Caki2 (cell line): ENCODE data around the gene SEL1L. TPM values are rescaled to one million over a fixed set of nuclear protein-coding genes. Genes with fewer than 3 reads are reported as not detected.

ENCODE experiments used
- DNase-seq: peaks from one replicate; pipeline ENCODE4 v3.0.0-alpha.2; 2015; ENCODE audit warnings: low read depth
- in situ Hi-C: cut with HindIII; loops from 2 replicates; pipeline ENCODE4 v1.10.0; 2016; ENCODE audit warnings: low sequenced_read_pairs, low pct_unique_long_range_greater_than_20kb, mixed read lengths
- total RNA-seq: library from RNA; depleted of rRNA; stranded (reverse); fragments of >200 nt; shearing (Covaris generic); gene quantifications from 2 replicates; pipeline ENCODE4 v1.2.3, GENCODE V29; 2014; ENCODE audit warnings: low replicate concordance

The SEL1L gene
- total RNA-seq, 1 experiment from 2014 or later, result 26.1 TPM

DNA sequence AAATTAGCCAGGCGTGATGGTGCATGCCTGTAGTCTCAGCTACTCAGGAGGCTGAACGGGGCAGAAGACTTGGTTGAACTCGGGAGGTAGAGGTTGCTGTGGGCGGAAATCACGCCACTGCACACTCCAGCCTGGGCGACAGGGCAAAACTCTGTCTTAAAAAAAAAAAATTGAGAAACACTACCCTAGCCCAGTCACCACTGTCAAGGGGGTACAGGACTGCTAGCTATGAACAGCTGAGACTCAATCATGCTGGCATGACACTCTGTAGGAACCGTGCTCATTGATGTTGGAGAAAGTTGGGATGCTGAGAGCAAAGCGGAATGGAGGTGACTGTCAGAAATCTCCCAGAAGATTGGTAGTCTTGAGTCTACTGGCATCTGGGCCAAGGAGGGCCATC, 75.3 kb downstream of the SEL1L start:
- DNase-seq, result no peak
- in situ Hi-C loops, result no loop called here

DNA sequence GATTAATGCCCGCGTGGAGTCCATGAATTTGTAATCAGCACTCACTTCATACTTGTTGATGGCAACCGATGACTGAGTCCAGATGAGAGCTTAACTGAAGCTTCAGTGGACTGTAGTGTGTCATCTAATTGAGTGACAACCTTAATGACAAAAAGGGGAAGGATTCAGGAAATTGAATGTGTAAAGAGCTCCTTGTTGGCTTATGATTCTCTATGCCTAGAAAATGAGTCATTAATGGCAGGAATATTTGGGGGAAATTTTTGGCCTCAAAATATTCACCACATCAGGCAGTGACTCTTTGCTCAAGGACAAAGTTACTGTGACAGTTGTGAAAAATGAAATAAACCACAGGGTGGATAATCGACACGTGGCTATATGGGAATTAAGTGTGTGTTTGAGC, 78.3 kb downstream of the SEL1L start:
- DNase-seq, result no peak
- in situ Hi-C loops, result no loop called here

DNA sequence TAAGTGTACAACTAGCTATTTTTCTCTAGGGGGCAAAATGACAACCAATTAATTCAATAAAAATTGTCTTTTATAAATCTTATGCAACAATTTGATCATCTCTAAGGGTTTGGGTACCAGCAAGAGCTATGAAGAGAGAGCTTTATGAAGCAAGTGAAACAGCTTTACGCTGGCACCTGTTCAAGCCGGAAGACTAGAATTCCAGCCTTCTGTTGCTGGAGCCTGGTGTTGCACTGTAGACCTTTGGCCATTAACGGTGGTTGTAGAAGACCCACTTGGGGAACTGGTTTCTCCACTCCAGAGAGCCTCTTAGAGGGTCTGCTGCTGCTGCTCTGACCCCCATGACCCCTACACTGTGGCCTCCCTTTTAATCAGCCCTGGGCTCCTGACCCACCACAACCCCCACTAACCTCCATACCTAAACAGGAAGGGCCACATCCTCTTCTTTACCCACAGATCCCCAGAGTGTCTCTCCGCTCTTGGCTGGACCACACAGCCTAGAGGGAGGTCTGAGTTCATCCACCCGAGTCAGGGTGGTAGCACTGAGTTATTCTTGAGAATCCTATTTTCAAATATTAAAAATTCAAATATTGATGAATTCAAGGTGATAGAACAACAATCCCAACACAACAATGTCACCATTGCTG, 79.0 kb downstream of the SEL1L start:
- DNase-seq, result no peak
- in situ Hi-C loops, result no loop called here

DNA sequence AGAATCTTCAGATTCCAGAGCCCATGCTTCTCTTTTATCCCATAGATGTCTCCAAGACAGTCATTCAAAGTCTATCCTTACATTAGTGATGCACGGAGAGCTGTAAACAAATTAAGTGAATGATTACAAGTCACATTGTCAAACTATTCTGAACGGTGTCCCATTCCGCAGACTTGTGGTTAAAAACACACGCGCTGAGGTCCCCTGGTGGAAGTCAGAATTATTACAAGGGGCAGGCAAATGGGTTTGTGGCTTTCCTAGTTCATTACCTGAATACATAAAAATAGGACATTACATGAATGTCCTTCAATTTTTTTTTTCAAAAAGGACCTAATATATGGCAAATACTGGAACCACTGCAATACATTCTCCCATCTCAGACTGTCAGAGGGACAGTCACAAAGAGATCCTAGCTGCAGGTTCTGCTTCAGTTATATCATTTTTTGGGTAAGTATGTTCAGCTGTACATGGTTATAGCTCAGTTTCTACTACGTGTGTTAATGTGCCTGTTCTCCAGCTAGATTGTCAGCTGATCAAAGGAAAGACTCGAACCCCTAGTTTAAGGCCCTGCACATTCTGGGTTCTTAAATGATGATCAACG, 80.4 kb downstream of the SEL1L start:
- in situ Hi-C loops, result no loop called here
- peak; percentile 38 for DNase-seq

DNA sequence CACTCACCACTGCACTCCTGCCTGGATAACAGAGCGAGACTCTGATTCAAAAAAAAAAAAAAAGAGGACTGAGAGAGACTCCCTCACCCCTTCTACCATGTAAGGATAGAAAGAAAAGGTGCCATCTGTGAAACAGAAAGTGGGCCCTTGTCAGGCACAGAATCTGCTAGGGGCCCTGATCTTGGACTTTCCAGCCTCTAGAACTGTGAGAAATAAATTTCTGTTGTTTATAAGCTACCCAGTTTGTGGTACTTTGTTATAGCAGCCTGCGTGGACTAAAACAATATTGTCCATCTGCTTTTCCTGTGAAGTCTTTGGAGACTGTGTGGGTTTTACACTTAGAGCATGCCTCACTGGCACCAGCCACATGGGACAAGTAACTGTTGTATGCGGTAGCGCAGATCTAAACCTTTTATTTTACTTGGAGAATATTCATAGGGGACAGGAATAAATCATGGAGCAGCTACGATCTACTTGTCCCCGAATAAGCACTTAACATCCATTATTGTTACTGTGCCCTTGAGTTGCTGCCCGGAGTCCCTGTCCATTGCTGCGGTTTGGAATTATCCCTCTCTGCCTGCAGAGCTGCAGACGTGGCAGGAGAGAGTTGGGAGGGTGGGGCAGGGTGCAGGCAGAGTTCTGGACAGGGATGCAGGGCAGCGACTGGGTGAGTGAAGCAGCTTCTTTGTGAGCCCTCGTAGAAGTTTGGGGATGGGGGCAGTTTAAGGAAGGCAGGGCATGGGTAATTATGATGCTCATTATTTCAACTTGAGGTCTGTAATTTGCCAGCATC, 81.1 kb downstream of the SEL1L start:
- DNase-seq, result no peak
- in situ Hi-C loops, result no loop called here

DNA sequence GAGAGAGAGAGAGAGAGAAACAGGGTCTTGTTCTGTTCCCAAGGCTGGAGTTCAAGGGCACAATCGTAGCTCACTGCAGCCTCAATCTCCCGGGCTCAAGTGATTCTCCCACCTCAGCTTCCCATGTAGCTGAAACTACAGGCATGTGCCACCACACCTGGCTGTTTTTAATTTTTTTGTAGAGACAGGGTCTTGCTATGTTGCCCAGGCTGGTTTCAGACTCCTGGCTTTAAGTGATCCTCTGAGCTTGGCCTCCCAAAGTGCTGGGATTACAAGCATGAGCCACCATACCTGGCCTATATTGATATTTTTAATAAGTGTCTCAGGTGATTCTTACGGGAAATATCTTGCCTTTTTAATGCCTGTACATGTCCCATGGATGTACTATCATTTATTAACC, 82.7 kb downstream of the SEL1L start:
- no peak for DNase-seq
- in situ Hi-C loops, result no loop called here

DNA sequence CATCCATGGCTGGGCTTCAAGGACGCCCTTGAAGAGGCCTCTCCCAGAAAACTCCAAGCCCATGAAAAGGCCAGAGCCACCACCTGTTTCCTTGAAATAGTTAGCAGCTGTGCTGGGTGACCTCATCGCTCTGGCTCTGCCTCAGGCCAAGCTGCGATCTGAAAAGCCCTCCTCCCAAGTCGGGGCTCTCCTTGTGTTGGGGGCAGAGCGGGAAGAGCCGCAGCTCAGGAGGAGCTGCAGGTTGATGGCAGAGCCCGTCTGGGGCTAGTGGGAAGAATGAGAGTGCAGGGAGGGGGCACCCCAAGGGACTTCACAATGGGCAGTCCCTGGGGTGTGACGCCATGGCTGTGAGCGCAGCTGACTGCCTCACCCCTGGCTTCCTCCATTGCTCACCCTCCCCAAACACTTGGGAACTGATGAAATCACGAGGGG, 83.5 kb downstream of the SEL1L start:
- no peak for DNase-seq
- in situ Hi-C loops, result no loop called here

DNA sequence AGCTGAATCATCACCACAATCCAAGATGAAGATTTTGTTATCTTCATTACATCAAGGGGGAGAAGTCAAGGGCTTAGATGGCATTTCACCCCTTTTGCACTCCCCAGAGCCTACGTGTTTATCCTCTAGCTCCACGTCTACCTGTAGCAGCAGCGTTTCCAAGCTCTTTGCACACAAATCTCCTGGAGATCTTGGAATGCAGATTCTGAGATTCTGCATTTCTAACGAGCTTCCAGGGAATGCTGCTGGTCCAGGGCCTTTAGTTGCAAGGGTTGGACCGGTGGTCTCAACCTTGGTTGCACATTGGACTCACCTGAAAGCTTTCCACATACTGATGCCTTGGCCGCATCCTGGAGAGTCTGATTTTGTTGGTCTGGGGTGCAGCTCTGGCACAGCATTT, 84.1 kb downstream of the SEL1L start:
- in situ Hi-C loops, result no loop called here
- no peak for DNase-seq

DNA sequence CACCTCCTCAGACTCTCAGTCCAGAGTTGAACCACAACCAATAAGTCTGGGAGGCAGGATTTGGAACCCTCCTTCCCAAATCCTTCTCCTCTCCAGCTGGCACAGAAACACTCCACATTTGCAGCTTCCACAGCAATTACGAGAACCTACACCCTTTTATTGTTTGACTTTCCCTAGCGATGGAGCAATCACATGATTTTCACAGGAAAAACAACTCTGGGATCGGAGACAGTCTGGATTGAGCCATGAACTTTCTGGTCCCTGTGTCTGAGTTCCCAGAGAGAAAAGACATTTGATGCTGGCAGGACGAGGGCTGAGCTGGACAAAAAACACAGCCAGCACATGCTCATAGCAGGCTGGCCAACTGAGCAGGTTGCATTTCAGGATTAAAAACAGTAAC, 84.5 kb downstream of the SEL1L start:
- DNase-seq, result no peak
- in situ Hi-C loops, result no loop called here

DNA sequence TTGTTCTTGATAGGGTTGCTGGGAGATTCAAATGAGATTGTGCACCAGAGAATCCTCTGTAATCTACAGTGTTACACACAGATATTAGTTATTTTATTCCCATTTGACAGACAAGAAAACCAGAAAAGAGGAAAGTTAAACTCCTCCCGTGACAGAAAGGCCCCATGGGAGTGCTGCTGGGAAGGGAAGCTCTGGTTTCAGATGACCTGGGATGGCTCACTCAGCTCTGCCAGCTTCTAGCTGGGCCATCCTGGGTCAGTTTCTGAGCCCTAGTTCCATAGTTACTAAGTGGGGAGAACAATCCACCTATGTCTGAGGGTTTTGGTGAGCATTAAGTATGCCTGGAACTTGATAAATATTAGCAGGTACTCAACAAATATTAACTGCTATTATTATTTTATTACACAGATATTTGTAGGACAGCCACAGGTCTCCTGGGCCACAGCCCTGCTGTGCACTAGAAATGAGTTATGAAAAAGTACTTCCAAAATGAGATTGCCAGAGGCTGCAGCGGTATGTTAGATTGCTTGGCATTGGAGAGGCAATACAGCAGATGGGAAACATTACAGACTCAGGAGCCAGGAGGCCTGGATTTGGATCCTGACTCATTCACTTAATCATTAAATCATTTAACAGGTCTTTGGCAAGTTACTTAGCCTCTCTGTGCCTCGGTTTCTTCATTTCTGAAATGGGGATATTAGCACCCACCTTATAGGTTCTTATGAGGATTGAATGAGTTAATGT, 86.5 kb downstream of the SEL1L start:
- in situ Hi-C loops, result no loop called here
- no peak for DNase-seq

DNA sequence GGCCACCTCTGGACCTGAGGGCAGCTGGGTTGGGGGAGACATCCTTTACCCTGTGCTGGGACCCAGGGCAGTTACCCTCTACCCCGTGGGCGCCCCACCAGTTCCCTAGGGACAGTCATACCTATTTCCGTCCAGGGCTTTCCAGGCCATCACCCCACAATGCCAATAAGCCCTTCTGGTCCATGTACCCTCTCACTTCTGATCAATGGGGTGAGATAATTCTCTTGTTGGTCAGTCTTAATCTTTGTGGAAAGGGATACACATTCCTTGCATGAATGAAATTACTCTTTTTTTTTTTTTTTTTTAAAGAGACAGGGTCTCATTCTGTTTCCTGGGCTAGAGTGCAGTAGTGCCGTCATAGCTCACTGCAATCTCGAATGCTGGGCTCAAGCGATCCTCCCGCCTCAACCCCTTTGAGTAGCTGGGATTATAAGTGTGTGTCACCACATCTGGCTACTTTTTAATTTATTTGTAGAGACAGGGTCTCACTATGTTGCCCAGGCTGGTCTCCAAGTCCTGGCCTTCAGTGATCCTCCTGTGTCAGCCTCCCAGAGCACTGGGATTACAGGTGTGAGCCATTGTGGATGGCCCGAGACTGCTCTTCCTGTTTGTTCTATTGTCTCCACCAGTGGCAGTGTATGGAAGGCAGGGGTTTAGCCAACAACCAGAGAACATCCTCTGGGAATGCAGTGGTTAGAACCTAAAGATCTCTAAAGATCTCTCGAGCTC, 87.2 kb downstream of the SEL1L start:
- no peak for DNase-seq
- in situ Hi-C loops, result no loop called here

DNA sequence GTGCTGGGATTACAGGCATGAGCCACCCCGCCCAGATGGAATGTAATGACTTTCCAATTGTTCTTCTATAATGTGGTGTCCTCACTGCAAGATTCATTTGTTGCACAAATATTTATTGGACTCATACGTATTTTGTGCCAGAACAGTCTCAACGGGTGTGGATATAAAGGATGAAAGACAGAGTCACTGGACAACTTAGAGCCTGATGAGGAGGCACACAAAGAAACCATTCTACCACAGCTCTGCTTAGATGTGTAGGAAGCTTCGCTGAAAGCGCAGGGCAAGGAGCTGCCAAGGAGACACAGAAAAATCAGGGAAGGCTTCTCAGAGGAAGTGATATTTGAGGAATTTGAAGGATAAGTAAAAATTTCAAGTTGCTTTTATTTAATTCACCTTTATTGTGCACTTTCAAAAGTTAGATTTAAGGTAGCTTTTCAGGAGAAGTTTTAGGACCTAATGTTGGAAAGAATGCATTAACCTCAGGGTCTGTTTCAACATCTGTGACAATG, 92.0 kb downstream of the SEL1L start:
- in situ Hi-C loops, result no loop called here
- DNase-seq, result no peak

DNA sequence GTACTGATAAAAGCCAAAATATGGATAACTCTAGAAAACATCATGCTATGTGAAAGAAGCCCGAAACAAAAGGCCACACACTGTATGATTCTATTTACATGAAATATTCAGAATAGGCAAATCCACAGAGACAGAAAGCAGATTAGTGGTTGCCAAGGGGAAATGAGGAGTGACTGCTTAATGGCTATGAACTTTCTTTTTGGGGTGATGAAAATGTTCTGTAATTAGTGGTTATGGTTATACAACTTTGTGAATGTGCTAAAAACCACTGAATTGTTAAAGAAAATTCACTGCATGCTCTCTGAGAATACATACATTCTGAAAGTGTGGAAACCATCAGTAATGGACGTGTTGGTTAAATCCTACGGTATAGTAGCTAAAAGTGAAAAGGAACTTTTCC, 93.6 kb downstream of the SEL1L start:
- no peak for DNase-seq
- in situ Hi-C loops, result no loop called here

DNA sequence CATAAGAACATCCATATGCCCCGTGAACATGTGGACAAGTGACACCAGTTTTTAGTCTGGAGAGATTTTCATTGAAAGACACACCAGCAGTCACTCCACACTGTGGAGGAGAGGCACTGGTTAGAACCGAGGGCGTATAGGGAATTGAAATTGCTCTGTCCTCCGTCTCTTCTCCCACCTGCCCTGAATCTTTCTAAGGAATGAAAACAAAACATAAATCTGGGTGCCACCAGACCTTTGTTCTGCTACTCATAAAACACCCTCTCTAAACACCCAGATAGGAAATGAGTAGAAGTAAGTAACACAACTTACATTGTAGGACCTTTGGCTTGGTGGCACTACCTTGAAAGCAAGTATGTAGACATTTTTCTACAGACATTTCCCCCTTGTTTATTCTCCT, 96.4 kb downstream of the SEL1L start:
- DNase-seq, result no peak
- in situ Hi-C loops, result no loop called here

DNA sequence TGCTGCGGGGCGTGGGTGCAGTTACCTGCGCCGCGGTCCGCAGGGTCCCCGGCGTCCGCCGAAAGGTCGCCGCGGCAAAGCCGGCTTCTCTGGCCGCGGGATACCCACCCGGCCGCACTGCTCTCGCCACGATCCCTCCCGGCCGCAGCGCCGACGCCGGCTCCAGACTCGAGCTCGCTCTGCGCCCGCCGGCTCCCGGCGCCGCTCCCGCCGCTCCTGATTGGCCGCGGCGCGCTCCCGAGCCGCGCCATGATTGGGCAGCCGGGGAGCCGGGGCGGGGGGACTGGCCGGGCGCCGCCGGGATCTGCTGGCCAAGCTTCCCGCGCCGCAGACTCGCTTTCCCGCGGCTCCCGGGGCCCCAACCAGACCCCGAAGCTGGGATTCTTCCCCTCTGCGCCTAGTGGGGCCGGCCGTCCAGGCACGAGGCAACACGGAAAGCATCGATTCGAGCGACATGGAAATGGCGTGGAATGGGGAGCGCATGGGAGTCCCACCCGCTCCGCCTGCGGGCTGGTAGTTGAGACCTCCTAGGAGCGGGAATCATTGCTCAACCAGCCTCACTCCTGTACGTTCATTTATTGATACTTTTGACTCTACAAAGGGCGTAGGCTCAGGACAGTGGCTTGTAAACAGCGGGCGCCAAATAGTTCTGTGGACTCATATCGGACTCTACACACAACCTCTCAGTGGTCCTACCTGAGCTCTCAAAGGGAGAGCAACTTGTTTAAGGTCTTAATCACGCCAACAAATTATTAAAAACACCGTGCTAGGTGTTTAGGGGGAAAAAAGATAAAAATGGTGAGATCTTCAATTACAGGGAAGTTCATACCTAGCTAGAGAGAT, 97.1 kb downstream of the SEL1L start:
- DNase-seq, result peak; percentile 73
- in situ Hi-C loops, result no loop called here

DNA sequence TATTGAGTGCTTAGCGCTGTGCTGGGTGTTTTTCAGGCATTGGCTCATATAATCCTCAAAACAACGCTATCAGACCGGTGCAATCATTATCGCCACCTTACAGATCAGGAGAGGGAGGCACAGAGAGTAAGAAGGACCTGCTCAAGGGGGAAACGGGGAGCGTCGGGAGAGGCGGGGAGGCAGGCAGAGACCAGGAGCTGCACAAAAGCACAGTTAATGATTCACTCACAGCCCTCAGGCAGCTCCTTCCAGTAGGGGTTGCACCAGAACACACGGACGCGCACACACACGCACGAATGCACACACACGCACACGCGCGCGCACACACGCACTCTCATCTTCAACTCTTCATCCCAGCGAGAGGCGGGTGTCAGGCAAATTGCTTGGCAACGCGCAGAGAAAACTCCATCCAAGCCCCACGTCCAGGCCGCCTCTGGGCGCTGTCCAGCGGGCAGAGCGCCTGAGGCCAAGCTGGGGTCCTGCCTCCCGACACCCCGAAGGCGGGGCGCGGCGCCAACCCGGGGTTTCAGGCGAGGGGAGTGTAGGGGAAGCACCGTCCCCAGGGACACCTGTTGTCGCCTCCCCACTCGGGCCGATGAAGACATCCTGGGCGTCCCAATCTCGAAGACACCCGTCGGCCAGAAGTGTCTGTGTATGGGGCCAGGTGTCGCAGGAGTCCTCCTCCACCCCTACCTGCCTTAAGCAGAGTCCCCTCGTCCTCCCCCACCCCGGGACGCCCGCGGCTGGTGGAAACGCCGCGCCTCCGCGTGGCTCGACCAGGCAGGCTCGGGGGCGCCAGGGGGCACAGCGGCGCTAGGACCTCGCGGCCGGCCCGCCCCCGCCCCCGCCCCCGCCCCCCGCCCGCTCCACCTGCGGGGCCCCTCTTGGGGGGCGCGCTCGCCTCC, 98.0 kb downstream of the SEL1L start:
- peak; percentile 73 for DNase-seq
- in situ Hi-C loops, result no loop called here

DNA sequence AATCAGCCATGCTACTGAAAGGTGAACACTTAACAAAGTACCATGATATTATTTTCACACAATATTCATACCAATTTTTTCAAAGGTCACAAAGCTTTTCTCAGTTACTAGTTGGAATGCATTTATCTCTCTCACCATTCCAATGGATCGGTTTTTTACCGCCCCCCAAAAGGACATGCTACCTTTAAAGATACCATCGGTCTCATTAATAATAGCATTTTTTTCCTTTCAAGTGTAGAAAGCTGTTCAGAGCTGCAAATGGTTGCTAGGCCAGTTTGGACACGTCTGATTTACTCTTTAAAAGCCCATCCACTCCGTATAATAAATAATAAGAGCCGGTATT, 98.6 kb downstream of the SEL1L start:
- DNase-seq, result no peak
- in situ Hi-C loops, result no loop called here
